Omental fat pad (tissue), 4 donors: ENCODE measurements around the gene SLC31A1. TPM values are rescaled to one million over a fixed set of nuclear protein-coding genes. Genes with fewer than 3 reads are reported as not detected.

Experiments
- ATAC-seq: fragments of 150-250 bp; one replicate; pipeline ENCODE4 v1.9.1; 2016; ENCODE audit warnings: mild to moderate bottlenecking, moderate library complexity; ENCODE audit not compliant: low FRiP score
- DNase-seq: peaks from one replicate; pipeline ENCODE4 v3.0.0-alpha.2; 2019; ENCODE audit warnings: low spot score
- total RNA-seq, 4 donors: library from RNA; depleted of rRNA; stranded (reverse); fragments of >200 nt; gene quantifications; one replicate each; pipeline ENCODE4 v1.1.0, GENCODE V29; 2016
- TF ChIP-seq, protein P1 (sequence below), 3 donors: fragments of 450-650 bp; IDR thresholded peaks; one replicate each; pipeline ENCODE4 v1.5.1; 2016 to 2017; ENCODE audit warnings: antibody characterized with exemption in 3 of 3, mild to moderate bottlenecking in 3 of 3, moderate library complexity in 2 of 3

Gene SLC31A1
- total RNA-seq, 4 donors from 2014 or later, result 11.2 to 26.7 (median 18.6) TPM

DNA sequence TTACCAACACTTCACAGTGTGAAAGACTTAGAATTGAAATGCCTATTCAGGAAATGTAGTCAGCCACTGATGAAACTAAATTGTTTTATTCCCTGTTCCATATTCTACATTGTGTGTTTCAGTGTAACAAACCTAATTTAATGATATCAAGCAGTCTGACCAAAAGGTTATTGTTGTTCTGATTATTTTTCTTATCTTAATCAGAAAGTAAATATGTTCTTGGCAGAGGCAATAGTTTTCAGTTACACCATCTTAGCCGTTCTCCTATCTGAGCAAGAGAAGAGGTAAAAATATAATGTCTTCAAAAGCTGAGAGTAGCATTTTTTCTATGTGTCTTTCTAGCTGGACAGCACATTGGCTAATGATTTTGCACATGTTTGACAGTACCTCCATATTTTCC lies 36.9 kb downstream of the SLC31A1 start:
- ATAC-seq, result no peak
- DNase-seq, result no peak
- TF ChIP-seq, protein P1, sequence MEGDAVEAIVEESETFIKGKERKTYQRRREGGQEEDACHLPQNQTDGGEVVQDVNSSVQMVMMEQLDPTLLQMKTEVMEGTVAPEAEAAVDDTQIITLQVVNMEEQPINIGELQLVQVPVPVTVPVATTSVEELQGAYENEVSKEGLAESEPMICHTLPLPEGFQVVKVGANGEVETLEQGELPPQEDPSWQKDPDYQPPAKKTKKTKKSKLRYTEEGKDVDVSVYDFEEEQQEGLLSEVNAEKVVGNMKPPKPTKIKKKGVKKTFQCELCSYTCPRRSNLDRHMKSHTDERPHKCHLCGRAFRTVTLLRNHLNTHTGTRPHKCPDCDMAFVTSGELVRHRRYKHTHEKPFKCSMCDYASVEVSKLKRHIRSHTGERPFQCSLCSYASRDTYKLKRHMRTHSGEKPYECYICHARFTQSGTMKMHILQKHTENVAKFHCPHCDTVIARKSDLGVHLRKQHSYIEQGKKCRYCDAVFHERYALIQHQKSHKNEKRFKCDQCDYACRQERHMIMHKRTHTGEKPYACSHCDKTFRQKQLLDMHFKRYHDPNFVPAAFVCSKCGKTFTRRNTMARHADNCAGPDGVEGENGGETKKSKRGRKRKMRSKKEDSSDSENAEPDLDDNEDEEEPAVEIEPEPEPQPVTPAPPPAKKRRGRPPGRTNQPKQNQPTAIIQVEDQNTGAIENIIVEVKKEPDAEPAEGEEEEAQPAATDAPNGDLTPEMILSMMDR (IDR thresholded peaks at IDR 0.05), result no peak

DNA sequence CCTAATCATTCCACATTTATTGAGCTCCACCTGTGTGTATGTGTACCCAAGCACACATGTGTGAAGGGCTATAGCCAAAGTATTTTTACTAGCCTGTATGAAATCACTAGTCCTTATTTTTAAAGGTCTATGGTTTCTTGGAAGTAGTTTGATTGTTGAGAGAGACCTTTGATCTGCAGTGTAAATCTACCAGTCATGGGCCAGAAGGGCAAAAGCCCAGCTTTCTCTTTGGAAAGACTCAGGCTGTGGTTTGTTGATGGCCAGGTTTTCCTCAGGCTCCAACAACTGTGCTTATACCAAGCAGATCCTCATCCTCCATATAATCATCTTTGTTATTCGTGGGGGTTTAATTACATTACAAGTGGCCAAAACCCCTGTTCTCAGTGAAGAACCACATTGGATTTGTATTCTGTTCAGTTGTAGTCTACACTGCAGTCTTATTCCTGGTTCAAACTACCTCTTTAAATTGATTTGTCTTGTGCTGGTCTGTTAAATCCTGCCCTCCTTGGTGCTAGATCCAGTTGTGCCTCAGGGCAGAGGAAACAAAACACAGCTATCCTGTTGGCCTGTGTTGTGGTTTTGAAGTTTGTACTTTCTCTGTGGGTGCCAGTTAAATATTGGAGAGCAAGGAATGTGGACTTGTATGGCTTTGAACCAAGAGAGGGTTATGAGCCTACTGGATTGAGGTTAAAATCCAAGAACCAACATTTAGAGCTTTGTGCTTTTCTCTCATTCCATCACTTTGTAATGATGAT lies 40.8 kb downstream of the SLC31A1 start:
- DNase-seq (no peak), ATAC-seq (no peak)
- TF ChIP-seq, protein P1 (IDR thresholded peaks at IDR 0.05), result no peak

DNA sequence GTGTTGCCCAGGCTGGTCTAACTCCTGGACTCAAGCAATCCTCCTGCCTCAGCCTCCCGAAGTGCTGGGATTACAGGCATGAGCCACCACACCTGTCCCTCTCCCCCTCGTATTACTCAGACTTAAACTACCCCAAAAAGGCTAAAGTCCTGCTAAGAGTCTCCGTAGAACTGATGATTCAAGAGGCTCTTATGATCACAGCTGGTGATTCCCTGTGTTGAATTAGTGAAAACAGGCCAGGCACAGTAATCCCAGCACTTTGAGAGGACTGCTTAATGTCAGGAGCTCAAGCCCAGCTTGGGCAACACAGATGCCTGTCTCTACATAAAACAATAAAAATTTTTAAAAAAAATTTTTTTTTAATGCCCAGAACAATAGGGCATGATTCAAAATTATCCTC lies 44.8 kb downstream of the SLC31A1 start:
- ATAC-seq, result no peak
- TF ChIP-seq, protein P1 (IDR thresholded peaks at IDR 0.05), result no peak
- DNase-seq, result no peak

DNA sequence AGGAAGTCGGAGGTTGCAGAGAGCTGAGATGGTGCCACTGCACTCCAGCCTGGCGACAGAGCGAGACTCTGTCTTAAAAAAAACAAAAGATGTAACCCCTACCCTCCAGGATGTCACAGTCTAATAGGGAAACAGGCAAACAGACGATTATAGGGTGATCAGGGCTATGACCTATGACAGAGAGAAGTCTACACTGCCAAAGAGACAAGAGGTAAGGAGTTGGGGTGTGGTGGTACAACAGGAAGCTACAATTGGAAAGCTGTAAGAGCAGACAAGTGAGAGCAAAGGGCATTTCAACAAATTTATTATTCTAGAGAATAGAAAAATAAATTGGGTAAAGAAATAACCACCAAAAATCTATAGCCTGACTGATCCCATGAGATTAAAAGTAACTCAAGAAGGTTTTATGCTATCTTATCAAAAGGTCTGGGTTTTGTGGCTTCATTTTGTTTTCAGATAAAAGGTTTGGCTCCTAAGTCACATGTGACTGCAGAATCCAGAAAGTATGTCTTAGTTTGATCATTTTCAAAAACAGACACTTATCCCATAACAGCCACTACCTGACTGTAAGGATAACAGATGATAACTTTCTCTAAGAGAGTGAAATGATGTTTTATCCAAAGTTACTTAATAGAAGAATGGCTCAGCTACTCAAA lies 46.7 kb downstream of the SLC31A1 start:
- ATAC-seq (no peak), DNase-seq (no peak)
- TF ChIP-seq, protein P1 (IDR thresholded peaks at IDR 0.05), result no peak

DNA sequence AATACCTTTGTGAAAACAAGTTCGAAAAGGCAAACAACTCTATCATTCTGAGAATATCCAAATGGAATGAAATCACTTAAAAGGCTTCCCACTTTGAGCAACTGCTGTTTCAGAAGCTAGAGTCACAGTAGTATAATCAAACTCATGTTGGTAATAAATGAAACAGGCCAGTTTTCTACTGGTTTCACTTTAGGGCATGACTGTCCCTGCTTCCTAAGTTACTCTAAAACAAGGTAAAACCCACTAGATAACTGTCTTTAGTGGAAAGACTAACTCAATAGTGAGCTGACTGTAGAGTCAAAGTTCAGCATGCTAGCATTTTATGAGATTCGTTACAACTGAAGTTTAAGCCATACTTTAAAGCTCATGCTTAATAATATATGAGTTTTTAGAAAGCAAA lies 48.0 kb downstream of the SLC31A1 start:
- no peak for ATAC-seq

DNA sequence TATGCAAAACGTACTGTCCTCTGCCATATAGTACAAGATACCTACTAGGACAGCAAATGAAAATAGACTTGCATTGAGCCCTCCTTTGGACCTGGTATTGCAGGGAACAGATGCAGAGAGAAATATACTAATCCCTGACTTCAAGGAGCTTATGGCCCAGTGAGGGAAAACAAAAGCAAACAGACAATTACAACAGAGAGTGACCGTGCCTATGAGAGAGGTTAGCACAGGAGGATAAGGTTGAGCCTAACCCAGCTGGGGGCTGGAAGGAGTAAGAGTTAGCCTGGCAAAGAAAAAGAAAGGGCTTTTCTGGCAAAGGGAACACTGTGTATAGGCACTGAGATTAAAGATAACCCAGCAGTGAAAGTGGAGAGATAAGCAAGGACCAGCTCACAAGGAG lies 48.5 kb downstream of the SLC31A1 start:
- DNase-seq (no peak), ATAC-seq (no peak)
- TF ChIP-seq, protein P1 (IDR thresholded peaks at IDR 0.05), result no peak

More for the DNA sequence above, 48.0 kb downstream of the SLC31A1 start:
- TF ChIP-seq, protein P1 (IDR thresholded peaks at IDR 0.05), result no peak
- DNase-seq, result no peak
